ENCODE data around the gene PGAM5. TPM values are rescaled to one million over a fixed set of nuclear protein-coding genes. Genes with fewer than 3 reads are reported as not detected.

The PGAM5 gene
- polyA plus RNA-seq: 10 to 100 TPM; 12.1 to 19.6 (median 18.7) TPM

DNA sequence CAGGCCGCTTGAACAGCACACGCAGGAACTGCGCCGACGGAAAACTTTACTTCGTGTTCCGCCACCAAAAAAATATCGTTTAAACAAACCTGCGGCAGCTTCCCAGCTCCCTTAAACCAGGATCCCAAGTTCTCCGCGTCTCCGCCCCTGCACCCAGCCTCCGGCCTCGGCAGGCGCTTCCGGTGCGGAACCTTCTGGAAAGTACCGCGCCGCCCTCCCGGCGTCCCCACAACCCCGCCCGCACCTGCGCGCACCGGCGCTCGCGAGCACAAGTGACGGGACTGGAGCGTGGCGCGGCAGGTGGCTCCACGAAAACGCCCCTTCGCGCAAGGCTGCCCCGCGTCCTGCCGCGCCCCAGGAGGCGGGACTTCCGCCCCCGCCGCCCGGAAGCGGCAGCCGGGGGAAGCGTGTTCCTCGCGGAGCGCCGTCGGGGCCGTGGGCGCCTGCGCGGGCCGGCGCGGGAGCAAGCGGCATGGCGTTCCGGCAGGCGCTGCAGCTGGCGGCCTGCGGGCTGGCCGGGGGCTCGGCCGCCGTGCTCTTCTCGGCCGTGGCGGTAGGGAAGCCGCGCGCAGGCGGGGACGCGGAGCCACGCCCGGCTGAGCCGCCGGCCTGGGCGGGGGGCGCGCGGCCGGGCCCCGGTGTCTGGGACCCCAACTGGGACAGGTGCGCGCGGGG, at the start of gene PGAM5:
Gene PGAM5, plus strand, starts transcription at position 438 of the 675 bp plus-strand sequence. Its CDS starts 35 bp downstream, at position 473.
- Mint-ChIP-seq H3K4me3 (peak within 1 kb of the TSS; percentile 87 to 94 (median 91)), H3K9me3 (peaks cover 0 to 12% (median 1%) of the 10 kb centered on the region in 6 donors), H3K4me1 (peaks cover 22 to 31% of the 10 kb centered on the region in 2 donors), H3K36me3 (peaks cover 0 to 3% (median 0%) of the 10 kb centered on the region in 3 donors), H3K27me3 (ENCODE audit: low read depth in 3 of 3) (peaks cover 4 to 5% (median 4%) of the 10 kb centered on the region in 3 donors), H3K27ac (peak within 1 kb of the TSS; percentile 89 to 97 (median 91))
- peak; percentile 88 to 92 (median 91) for DNase-seq

DNA sequence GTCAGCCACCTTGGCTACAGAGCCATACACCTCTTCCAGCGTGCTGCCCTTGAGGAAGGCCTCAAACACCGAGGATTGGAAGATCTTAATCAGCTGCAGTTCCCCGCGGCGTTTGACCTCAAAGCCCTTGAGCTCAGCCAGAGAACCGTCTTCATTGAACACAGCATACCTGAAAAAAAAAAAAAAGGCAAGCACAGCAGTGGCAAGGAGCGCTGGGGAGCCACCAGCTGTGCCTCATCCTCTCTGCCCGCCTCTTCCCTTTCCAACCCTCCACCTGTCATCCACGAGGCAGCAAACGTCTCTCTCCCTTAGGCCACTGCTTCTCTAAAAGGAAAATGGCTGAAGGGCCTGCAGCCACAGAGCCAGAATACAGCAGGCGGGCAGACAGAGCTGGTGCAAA, 49.6 kb upstream of the PGAM5 start:
- Mint-ChIP-seq H3K4me1 (peaks cover 9 to 20% of the 10 kb centered on the region in 2 donors), H3K4me3 (no peak overlapping the region), H3K9me3 (no peaks in the 10 kb centered on the region), H3K27me3 (ENCODE audit: low read depth in 3 of 3) (peaks cover 0 to 1% (median 0%) of the 10 kb centered on the region in 3 donors), H3K36me3 (peaks cover 30 to 55% (median 41%) of the 10 kb centered on the region in 3 donors), H3K27ac (peak overlapping the region in 1 of 6 donors; percentile 8)
- DNase-seq: no peak

DNA sequence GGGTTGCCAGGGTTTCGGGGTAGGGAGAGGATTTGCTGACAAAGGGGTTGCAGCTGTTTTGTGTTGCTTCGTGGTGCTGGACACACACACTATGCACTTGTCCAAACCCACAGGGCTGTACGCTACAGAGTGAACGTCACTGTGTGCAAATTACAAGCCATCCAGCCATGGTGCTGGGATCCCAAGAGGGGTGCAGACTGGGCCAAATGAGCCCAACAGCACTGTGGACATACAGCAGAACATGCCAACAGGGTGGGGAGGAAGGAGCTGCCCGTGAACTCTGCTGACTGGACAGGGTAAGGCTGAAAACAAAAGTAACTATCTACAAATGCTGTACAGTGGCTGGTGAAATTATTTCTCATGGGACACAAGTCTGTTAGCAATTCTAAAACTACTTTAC, 48.7 kb upstream of the PGAM5 start:
- peaks cover 0 to 1% (median 0%) of the 10 kb centered on the region in 3 donors for H3K27me3 Mint-ChIP-seq (ENCODE audit: low read depth in 3 of 3)
- H3K36me3 Mint-ChIP-seq: peaks cover 38 to 59% (median 44%) of the 10 kb centered on the region in 3 donors
- no peak for DNase-seq
- no peak overlapping the region for H3K4me3 Mint-ChIP-seq
- H3K27ac Mint-ChIP-seq: peak overlapping the region in 1 of 6 donors; percentile 8
- peaks cover 9 to 20% of the 10 kb centered on the region in 2 donors for H3K4me1 Mint-ChIP-seq
- no peaks in the 10 kb centered on the region for H3K9me3 Mint-ChIP-seq

DNA sequence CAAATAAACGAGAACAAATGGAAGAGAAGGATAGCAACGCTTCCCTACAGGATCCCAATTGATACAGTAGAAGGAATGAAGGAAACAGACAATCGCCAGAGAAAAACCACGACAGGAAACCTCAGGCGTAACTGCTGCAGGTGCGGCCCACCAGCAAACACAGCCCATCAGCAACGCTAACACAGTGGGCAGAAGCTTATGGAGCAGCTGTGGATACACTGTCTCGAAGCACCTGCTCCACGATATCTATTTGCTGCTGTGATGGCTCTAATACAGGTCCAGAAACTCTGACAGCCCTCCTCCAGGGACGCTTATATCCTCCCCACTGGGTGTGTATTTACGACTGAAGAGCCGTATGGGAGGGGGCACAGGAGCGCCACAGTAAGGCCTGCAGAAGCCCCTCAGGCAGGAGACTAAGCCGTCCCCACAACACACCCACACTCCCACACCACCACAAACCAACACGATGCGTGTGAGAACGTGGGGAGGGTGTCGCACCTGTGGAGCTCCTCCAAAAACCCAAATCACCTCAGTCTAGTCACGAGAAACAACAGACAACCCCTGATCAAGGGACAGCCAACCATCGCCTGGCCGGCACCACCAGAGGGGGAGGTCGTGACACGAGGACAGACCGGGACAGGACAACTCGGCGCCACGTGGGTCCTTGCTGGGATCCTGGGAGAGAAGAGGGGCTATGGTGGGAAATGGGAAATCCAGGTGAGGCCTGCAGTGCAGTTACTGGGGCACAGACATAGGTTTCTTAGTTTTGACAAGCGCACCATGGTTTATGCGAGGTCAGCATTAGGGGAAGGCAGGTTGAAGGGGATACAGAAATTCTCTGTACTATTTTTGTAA, 47.5 kb upstream of the PGAM5 start:
- Mint-ChIP-seq H3K4me1 (peaks cover 9 to 20% of the 10 kb centered on the region in 2 donors), H3K4me3 (no peak overlapping the region)

DNA sequence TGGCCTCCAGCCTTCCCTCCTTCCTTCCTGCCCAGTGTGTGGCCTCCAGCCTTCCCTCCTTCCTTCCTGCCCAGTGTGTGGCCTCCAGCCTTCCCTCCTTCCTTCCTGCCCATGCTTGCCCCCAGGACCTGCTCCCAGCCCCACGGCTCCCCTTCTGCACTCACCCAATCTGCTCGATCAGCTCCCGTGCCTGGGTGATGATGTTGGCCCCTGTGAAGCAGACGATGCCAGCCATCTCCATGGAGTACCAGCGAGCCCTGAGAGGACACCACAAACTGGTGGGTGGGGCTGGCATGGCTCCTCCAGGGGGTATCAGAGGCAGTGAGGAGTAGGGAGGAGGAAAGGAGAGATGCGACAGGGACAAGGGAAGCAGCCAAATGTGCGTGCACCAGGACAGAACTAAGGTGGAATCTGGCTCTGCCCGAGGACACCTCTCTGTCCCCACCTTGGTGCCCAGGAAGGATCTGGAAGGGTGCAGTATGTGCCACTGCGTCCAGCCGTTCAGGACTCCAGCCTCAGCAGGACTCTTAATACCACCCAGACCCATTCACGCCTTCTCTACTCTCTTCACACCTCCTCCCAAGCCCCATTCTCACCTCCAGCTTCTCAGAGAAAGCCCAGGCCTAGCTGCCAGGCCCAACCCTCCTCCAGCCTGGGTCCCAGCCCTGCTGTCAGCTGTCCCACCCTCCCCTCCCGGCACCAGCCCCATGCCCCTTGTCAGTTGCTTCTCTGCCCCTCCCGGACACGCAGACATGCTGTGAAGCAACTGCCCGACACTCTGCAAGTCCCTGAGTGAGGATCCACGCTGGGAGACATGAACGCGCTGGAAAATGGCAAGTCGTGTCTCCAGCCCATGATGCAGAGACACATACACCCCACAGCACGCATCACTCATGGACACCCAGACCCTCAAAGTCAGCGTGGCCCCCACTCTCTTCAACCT, 46.2 kb upstream of the PGAM5 start:
- Mint-ChIP-seq H3K9me3 (no peaks in the 10 kb centered on the region), H3K4me3 (no peak overlapping the region), H3K36me3 (peaks cover 34 to 53% (median 35%) of the 10 kb centered on the region in 3 donors), H3K27ac (peak overlapping the region in 1 of 6 donors; percentile 41), H3K4me1 (peaks cover 9 to 14% of the 10 kb centered on the region in 2 donors), H3K27me3 (ENCODE audit: low read depth in 3 of 3) (peaks cover 0 to 1% (median 1%) of the 10 kb centered on the region in 3 donors)
- DNase-seq: no peak

More for the DNA sequence above, 47.5 kb upstream of the PGAM5 start:
- Mint-ChIP-seq H3K9me3 (no peaks in the 10 kb centered on the region), H3K27me3 (ENCODE audit: low read depth in 3 of 3) (peaks cover 0 to 1% (median 0%) of the 10 kb centered on the region in 3 donors), H3K36me3 (peaks cover 34 to 59% (median 40%) of the 10 kb centered on the region in 3 donors), H3K27ac (peak overlapping the region in 2 of 6 donors; percentile 2 to 12)
- no peak for DNase-seq

DNA sequence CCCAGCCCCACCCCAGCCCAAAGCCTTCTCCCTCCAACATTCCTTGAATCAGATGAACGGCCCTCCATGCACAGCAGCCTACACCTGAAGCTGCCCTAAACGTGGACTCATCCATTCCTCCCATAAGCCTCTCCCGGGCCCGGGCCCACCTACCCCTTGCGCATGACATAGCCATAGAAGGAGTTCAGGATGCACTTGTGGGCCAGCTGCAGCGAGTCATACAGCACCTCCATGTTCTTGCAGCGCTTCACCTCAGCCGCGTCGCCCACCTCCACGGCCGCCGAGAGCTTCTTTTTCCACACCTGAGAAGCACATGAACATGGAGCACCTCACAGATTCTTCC, 45.5 kb upstream of the PGAM5 start:
- Mint-ChIP-seq H3K27ac (no peak overlapping the region), H3K36me3 (peaks cover 34 to 56% (median 35%) of the 10 kb centered on the region in 3 donors), H3K9me3 (no peaks in the 10 kb centered on the region), H3K4me1 (peaks cover 9 to 14% of the 10 kb centered on the region in 2 donors), H3K27me3 (ENCODE audit: low read depth in 3 of 3) (peaks cover 0 to 2% (median 1%) of the 10 kb centered on the region in 3 donors), H3K4me3 (no peak overlapping the region)
- no peak for DNase-seq

DNA sequence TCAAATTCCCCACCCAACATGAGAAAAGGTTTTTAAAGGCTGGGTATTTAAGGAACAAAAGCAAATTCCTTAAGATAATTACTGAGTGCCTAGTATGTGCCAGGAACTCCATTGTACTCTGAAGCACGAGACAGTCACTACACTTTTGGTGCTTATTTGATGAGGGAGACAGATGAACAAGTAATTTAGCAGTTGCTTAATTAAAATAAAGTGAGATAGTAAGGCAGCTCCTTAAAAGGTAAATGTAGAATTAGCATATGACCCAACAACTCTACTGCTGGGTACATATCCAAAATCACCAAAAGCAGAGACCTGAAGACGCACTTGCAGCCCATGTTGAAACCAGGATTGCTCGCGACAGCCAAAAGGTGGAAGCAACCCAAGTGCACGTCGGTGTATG, 44.8 kb upstream of the PGAM5 start:
- Mint-ChIP-seq H3K4me3 (no peak overlapping the region), H3K27me3 (ENCODE audit: low read depth in 3 of 3) (peaks cover 0 to 2% (median 1%) of the 10 kb centered on the region in 3 donors), H3K9me3 (no peaks in the 10 kb centered on the region), H3K27ac (no peak overlapping the region), H3K36me3 (peaks cover 32 to 53% (median 34%) of the 10 kb centered on the region in 3 donors), H3K4me1 (peaks cover 9 to 14% of the 10 kb centered on the region in 2 donors)
- no peak for DNase-seq

DNA sequence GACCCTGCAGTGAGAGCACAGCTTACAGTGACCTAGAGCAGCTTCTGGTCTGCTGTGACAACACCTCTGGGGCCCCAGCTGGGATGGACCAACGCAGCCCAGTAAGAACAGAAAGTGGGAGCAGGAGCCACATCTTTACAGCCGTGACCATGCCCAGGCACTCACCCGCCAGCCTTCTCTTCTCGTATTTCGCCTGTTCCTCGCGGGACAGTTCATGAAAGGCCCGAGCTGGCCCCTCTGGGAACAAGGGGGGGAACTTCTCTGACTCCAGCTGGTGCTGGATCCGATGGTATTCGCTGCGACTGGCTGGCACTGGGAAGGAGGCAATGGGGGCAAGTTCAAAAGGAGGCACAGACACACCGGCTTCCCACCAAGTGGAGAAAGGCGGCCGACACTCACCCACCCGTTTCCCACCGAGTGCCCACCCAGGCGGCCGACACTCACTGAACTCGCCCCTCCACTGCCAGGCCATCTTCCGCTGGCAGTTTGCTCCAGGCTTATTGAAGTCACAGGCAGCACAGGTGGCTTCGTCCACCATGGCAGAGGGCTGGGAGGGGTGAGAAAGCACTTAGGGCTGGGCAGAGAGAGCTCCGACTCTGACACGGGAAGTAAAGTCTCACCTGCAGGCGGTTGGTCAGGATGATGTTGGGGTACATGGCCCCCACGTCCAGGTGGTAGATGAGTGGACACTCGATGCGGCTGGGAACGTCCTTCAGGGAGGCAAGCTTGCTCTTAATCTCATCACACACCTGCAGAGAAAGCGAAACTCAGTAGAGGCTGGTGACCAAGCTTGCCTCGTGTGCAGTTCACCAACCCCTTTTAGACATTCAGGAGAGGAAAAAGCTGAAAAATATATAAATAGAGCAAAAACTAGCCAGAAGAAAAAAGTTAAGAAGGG, 42.2 kb upstream of the PGAM5 start:
- Mint-ChIP-seq H3K27ac (no peak overlapping the region), H3K4me3 (no peak overlapping the region), H3K4me1 (peaks cover 2 to 4% of the 10 kb centered on the region in 2 donors), H3K36me3 (peaks cover 21 to 47% (median 33%) of the 10 kb centered on the region in 3 donors), H3K9me3 (no peaks in the 10 kb centered on the region), H3K27me3 (ENCODE audit: low read depth in 3 of 3) (peaks cover 0 to 2% (median 2%) of the 10 kb centered on the region in 3 donors)
- DNase-seq: no peak

DNA sequence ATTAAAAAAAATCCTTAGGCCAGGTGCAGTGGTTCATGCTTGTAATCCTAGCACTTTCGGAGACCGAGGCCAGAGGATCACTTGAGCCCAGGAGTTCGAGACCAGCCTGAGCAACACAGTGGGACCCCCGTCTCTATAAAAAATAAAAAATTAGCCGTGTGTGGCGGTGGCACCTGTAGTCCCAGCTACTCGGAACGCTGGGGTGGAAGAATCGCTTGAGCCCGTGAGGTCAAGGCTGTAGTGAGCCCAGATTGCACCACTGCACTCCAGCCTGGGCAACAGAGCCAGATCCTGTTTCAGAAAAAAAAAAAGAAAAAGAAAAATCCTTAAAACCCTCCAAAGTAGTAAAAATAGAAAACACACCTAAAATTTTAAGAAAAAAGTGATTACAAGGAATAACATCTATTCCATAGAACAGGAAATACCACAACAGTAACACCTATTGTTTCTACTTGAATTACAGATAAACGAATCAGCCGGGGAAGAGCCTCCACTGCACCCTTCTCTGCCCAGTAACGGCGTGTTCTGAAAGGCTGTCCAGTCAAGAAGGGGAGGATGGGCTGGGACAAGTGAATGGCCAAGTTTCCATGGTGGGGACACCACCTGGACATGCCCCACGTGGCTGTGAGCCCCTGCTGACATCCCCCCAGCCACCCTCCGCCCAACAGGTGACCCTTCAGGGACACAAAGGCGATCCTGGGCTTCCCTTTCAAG, 41.3 kb upstream of the PGAM5 start:
- Mint-ChIP-seq H3K36me3 (peaks cover 21 to 43% (median 39%) of the 10 kb centered on the region in 3 donors), H3K4me1 (peaks cover 0 to 3% of the 10 kb centered on the region in 2 donors), H3K9me3 (no peaks in the 10 kb centered on the region), H3K27me3 (ENCODE audit: low read depth in 3 of 3) (peaks cover 0 to 2% (median 2%) of the 10 kb centered on the region in 3 donors), H3K27ac (no peak overlapping the region), H3K4me3 (no peak overlapping the region)
- no peak for DNase-seq

DNA sequence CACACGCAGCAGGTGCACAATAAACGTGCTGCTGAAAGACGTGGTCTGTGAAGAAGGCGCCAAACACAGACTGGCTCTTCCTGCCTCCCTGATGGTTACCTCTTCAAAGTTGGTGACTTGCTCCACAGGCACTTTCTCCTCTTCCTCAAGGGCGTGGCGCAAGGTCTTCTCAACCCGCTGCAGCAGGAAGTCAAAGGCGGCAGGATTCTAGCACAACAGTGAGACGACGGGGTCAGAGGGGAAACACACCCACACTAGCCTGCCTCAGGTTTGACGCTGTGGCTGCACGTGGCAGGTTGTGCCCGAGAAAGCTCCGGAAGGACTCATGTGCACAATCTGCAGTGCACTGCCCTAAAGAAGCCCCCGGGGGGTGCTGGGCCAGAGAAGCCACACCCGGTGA, 38.5 kb upstream of the PGAM5 start:
- Mint-ChIP-seq H3K27me3 (ENCODE audit: low read depth in 3 of 3) (peaks cover 0 to 7% (median 2%) of the 10 kb centered on the region in 3 donors), H3K27ac (peak overlapping the region in 2 of 6 donors; percentile 82 to 86), H3K9me3 (no peaks in the 10 kb centered on the region), H3K4me1 (no peaks in the 10 kb centered on the region), H3K36me3 (peaks cover 20 to 44% (median 30%) of the 10 kb centered on the region in 3 donors), H3K4me3 (no peak overlapping the region)
- DNase-seq: no peak

DNA sequence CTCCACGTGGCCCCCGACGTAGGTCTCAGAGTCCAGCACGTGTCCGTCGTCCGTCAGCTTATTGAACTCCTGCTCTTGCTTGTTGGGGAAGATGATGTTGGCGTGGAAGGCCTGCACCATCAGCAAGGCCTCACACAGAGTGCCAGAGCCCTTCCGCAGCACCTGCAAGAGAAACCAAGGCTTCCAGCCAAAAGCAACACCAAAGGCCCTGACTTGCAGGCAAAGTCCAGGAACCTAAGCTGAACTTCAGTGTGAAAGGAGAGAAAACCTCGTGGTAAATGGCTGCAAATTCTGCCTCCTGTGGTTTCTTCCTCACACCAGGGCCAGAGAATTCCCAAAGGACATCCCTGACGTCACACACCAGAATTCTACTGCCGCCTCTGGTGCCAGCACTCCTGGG, 38.0 kb upstream of the PGAM5 start:
- Mint-ChIP-seq H3K27me3 (ENCODE audit: low read depth in 3 of 3) (peaks cover 0 to 7% (median 2%) of the 10 kb centered on the region in 3 donors), H3K4me1 (no peaks in the 10 kb centered on the region), H3K4me3 (no peak overlapping the region), H3K36me3 (peaks cover 18 to 43% (median 30%) of the 10 kb centered on the region in 3 donors), H3K27ac (no peak overlapping the region), H3K9me3 (no peaks in the 10 kb centered on the region)
- no peak for DNase-seq
